Naive thymus-derived CD4-positive, alpha-beta T cell (primary cell): Measurements from ENCODE around the gene NDUFV3. TPM values are rescaled to one million over a fixed set of nuclear protein-coding genes. Genes with fewer than 3 reads are reported as not detected.

ENCODE experiments used
- ATAC-seq: fragments of 150-1000 bp; cut with Tn5 transposase; 2 replicates; pipeline ENCODE4 v1.10.0; 2021; ENCODE audit warnings: mild to moderate bottlenecking, moderate library complexity
- CTCF ChIA-PET: fragments of 350-600 bp; sonication (Branson Sonifier 250); formaldehyde crosslinking; loops from one replicate; lab custom pipeline; 2021; ENCODE audit warnings: antibody characterized with exemption; lab: Charles Lee
- POLR2A ChIA-PET: fragments of 350-600 bp; sonication (Branson Sonifier 250); formaldehyde crosslinking; loops from one replicate; lab custom pipeline; 2021; ENCODE audit warnings: antibody characterized with exemption, inconsistent platforms; lab: Charles Lee
- DNase-seq, 9 donors: peaks; one replicate each; pipeline versions ENCODE4 v3.0.0 to v3.0.0-alpha.2; 2020 to 2022; ENCODE audit warnings: mixed read lengths in 1 of 9
- H3K27ac ChIP-seq: one replicate; pipeline ENCODE4 v1.7.0; 2013; ENCODE audit warnings: mild to moderate bottlenecking, low read depth, low read length, moderate library complexity
- H3K27me3 ChIP-seq, 2 donors: one replicate each; pipeline ENCODE4 v1.7.0; 2013; ENCODE audit warnings: low read length in 2 of 2, mild to moderate bottlenecking in 2 of 2, moderate library complexity in 2 of 2; ENCODE audit not compliant: control insufficient read depth in 2 of 2, insufficient read depth in 2 of 2
- H3K36me3 ChIP-seq, 3 experiments: 1 replicate in 2 of 3; 2 replicates in 1 of 3; pipeline ENCODE4 v1.7.0; 2013; ENCODE audit warnings: low read length in 3 of 3, mild to moderate bottlenecking in 3 of 3, moderate library complexity in 1 of 3; ENCODE audit not compliant: insufficient read depth in 3 of 3, control insufficient read depth in 2 of 3
- H3K4me1 ChIP-seq, 2 donors: one replicate each; pipeline ENCODE4 v1.7.0; 2013; ENCODE audit warnings: low read length in 2 of 2, mild to moderate bottlenecking in 2 of 2, moderate library complexity in 1 of 2; ENCODE audit not compliant: control insufficient read depth in 2 of 2, insufficient read depth in 2 of 2
- H3K4me3 ChIP-seq: 2 replicates; pipeline ENCODE4 v1.7.0; 2013; ENCODE audit warnings: mild to moderate bottlenecking, low read length
- H3K9me3 ChIP-seq, 3 experiments: 1 replicate in 2 of 3; 2 replicates in 1 of 3; pipeline ENCODE4 v1.7.0; 2013; ENCODE audit warnings: low read length in 3 of 3; ENCODE audit not compliant: control insufficient read depth in 2 of 3
- H3K27ac Mint-ChIP-seq, 9 donors: one replicate each; pipeline ENCODE4 v1.8.0; 2020 to 2022; ENCODE audit warnings: mixed read lengths in 9 of 9, mild to moderate bottlenecking in 8 of 9, moderate library complexity in 5 of 9, inconsistent platforms in 2 of 9
- H3K27me3 Mint-ChIP-seq, 5 donors: one replicate each; pipeline ENCODE4 v1.8.0; 2021 to 2022; ENCODE audit warnings: mixed read lengths in 5 of 5, mild to moderate bottlenecking in 1 of 5
- H3K36me3 Mint-ChIP-seq, 5 donors: one replicate each; pipeline ENCODE4 v1.8.0; 2020 to 2022; ENCODE audit warnings: mixed read lengths in 5 of 5, mild to moderate bottlenecking in 3 of 5, inconsistent platforms in 1 of 5
- H3K4me1 Mint-ChIP-seq, 7 donors: one replicate each; pipeline ENCODE4 v1.8.0; 2020 to 2022; ENCODE audit warnings: mixed read lengths in 7 of 7, mild to moderate bottlenecking in 3 of 7, inconsistent platforms in 1 of 7
- H3K4me3 Mint-ChIP-seq, 10 donors: one replicate each; pipeline ENCODE4 v1.8.0; 2020 to 2022; ENCODE audit warnings: mild to moderate bottlenecking in 10 of 10, mixed read lengths in 10 of 10, moderate library complexity in 6 of 10, inconsistent platforms in 2 of 10
- H3K9me3 Mint-ChIP-seq, 11 donors: one replicate each; pipeline ENCODE4 v1.8.0; 2020 to 2022; ENCODE audit warnings: mixed read lengths in 11 of 11, mild to moderate bottlenecking in 4 of 11, inconsistent platforms in 1 of 11, moderate library complexity in 1 of 11
- intact Hi-C, 2 donors: fragments of 100-400 bp; cut with micrococcal nuclease; formaldehyde crosslinking; loops; one replicate each; pipeline ENCODE4 v1.15.1; 2023
- polyA plus RNA-seq, 2 donors: library from polyadenylated mRNA; unstranded; fragments of 300-500 nt; fragmentation: Illumina TruSeq; gene quantifications; one replicate each; pipeline ENCODE4 v1.2.3, GENCODE V29; 2021
- total RNA-seq, 6 experiments: library from RNA in 5 of 6; stranded (reverse) in 5 of 6; gene quantifications; 1 replicate in 5 of 6; 2 replicates in 1 of 6; pipeline ENCODE4 v1.2.3 and lab custom pipeline; 2021 to 2026

The NDUFV3 gene
- total and polyA plus RNA-seq, 7 experiments from 2014 or later, result 20.0 to 33.1 (median 28.4) TPM

DNA sequence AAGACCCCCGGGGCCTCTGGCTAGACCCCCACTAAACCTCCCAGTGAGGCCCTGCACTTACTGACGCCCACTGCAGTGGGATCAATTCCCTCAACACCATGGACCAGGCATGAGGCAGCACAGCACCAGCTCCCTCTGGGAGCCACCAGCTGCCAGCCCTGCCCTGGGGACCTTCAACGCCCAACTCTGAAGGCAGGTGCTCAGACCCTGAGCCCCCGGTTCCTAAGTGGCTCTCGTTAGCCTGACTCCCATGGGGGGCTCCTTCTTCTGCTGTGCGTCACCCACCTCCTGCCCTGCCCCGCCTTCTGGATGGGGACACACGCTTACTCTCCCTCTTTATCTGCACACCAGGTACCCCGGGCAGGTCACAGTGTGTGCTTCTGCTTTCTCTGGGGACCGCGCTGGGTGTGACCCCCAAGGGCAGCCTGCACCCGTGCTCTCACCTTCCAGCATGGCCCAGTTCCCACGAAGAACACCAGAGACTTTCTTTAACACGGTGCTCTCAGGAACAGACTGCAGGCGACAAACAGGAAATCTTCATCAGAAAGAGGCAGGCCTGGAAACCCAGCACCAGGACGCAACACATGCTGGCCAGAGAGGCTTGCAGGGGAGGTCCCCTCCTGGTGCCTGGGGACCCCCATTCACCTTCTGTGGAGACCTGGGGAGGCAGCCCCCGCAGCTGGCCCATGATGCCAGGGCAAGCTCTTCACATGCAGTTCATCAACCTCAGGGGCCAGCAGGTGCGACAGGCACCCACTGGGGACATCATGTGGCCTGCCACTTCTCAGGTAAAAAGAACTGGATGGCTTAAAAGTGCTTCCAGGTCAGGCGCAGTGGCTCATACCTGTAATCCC is 41.1 kb upstream of the NDUFV3 start:
- H3K4me1 ChIP-seq, result no peaks in the 10 kb centered on the region
- POLR2A ChIA-PET, result no interaction called here
- no peak for DNase-seq
- no peak overlapping the region for H3K4me3 ChIP-seq
- peaks cover 0 to 11% (median 5%) of the 10 kb centered on the region in 7 donors for H3K4me1 Mint-ChIP-seq
- H3K27ac Mint-ChIP-seq, result peak overlapping the region in 1 of 9 donors; percentile 86
- H3K36me3 ChIP-seq, result peaks cover 0 to 91% (median 27%) of the 10 kb centered on the region in 3 experiments
- H3K27me3 ChIP-seq, result no peaks in the 10 kb centered on the region
- H3K27me3 Mint-ChIP-seq, result no peaks in the 10 kb centered on the region
- H3K9me3 ChIP-seq, result no peaks in the 10 kb centered on the region
- intact Hi-C loops, result no loop called here
- no peak overlapping the region for H3K27ac ChIP-seq
- no peaks in the 10 kb centered on the region for H3K9me3 Mint-ChIP-seq
- no peak overlapping the region for H3K4me3 Mint-ChIP-seq
- CTCF ChIA-PET, result no interaction called here
- H3K36me3 Mint-ChIP-seq, result peaks cover 10 to 49% (median 26%) of the 10 kb centered on the region in 5 donors
- no peak for ATAC-seq

GRCh38 chr21:42852925-42853570 is 40.1 kb upstream of the NDUFV3 start:
- no peaks in the 10 kb centered on the region for H3K9me3 ChIP-seq
- no peaks in the 10 kb centered on the region for H3K27me3 ChIP-seq
- intact Hi-C loops, result no loop called here
- Mint-ChIP-seq H3K27ac (no peak overlapping the region), H3K9me3 (no peaks in the 10 kb centered on the region), H3K4me1 (peaks cover 0 to 17% (median 5%) of the 10 kb centered on the region in 7 donors), H3K27me3 (no peaks in the 10 kb centered on the region), H3K36me3 (peaks cover 15 to 54% (median 27%) of the 10 kb centered on the region in 5 donors), H3K4me3 (no peak overlapping the region)
- H3K36me3 ChIP-seq, result peaks cover 0 to 91% (median 27%) of the 10 kb centered on the region in 3 experiments
- ChIA-PET POLR2A (no interaction called here), CTCF (no interaction called here)
- ATAC-seq (no peak), DNase-seq (no peak)
- H3K4me3 ChIP-seq, result no peak overlapping the region
- no peak overlapping the region for H3K27ac ChIP-seq
- H3K4me1 ChIP-seq, result no peaks in the 10 kb centered on the region

DNA sequence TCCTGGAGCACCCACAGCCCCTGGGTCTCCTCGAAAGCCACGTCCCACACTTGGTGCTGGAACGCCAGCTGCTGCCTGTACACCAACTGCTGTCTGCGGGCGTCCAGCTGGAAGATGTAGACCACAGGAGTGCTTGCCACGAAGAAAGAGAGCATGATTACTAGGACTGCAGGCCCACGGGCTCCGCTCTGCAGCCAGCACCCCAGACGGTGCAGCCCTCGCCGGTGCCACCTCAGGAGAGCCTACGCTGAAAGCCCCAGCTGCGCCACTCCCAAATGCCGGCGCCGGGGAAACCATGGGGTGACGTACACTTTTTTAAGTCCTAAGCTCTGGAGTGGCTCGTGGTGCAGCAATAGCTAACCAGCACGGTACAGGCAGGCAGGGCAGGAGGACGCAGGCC is 39.5 kb upstream of the NDUFV3 start:
- H3K4me3 Mint-ChIP-seq, result no peak overlapping the region
- ChIA-PET POLR2A (no interaction called here), CTCF (no interaction called here)
- peaks cover 0 to 97% (median 28%) of the 10 kb centered on the region in 3 experiments for H3K36me3 ChIP-seq
- intact Hi-C loops, result no loop called here
- H3K9me3 Mint-ChIP-seq, result no peaks in the 10 kb centered on the region
- no peak overlapping the region for H3K27ac ChIP-seq
- H3K27me3 ChIP-seq, result no peaks in the 10 kb centered on the region
- H3K9me3 ChIP-seq, result no peaks in the 10 kb centered on the region
- no peaks in the 10 kb centered on the region for H3K27me3 Mint-ChIP-seq
- no peaks in the 10 kb centered on the region for H3K4me1 ChIP-seq
- peaks cover 15 to 55% (median 29%) of the 10 kb centered on the region in 5 donors for H3K36me3 Mint-ChIP-seq
- DNase-seq (no peak), ATAC-seq (no peak)
- no peak overlapping the region for H3K27ac Mint-ChIP-seq
- H3K4me3 ChIP-seq, result no peak overlapping the region
- peaks cover 0 to 20% (median 5%) of the 10 kb centered on the region in 7 donors for H3K4me1 Mint-ChIP-seq

DNA sequence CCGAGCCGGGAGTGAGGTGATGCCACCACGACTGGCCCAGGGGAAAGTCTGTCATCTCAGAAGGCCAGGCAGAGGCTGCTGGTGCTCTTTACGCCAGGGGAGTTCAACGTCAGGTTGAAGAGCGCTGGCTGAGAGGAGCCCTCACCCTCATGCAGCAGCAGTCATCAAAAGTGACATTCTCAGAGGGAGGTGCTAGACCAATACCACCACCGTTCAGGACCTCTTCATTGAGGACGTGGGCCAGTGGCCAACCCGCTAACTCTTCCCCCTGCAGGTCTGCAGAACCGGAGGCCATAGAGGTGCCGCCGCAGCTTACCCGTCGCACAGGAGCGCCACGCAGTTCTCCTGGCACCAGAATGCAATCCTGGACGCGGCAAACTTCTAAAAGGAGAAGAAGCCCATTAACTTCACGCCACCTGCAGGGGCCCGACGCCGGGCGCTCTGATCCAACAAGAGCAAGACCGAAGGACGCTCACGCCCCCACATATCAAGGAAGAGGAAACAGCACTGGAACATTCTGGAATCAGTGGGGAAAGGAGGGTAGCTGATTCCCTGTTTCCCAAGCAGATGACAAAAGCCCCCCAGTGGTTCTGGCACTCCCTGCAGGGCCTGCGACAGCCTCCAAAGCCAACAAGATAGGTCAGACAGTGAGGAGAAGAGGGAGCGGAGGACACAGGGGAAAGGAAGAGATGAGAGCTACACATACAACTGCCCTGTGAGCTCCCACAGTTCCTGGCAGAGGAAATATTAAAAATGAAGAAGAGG is 38.7 kb upstream of the NDUFV3 start:
- CTCF ChIA-PET, result no interaction called here
- Histone ChIP-seq H3K4me1 (no peaks in the 10 kb centered on the region), H3K27me3 (no peaks in the 10 kb centered on the region), H3K36me3 (peaks cover 0 to 99% (median 28%) of the 10 kb centered on the region in 3 experiments), H3K27ac (no peak overlapping the region), H3K4me3 (no peak overlapping the region), H3K9me3 (no peaks in the 10 kb centered on the region)
- Mint-ChIP-seq H3K4me1 (peaks cover 0 to 18% (median 4%) of the 10 kb centered on the region in 7 donors), H3K9me3 (no peaks in the 10 kb centered on the region), H3K4me3 (no peak overlapping the region), H3K27me3 (no peaks in the 10 kb centered on the region), H3K27ac (no peak overlapping the region), H3K36me3 (peaks cover 8 to 52% (median 24%) of the 10 kb centered on the region in 5 donors)
- ATAC-seq, result no peak
- intact Hi-C loops, result no loop called here
- no peak for DNase-seq
- POLR2A ChIA-PET, result no interaction called here

DNA sequence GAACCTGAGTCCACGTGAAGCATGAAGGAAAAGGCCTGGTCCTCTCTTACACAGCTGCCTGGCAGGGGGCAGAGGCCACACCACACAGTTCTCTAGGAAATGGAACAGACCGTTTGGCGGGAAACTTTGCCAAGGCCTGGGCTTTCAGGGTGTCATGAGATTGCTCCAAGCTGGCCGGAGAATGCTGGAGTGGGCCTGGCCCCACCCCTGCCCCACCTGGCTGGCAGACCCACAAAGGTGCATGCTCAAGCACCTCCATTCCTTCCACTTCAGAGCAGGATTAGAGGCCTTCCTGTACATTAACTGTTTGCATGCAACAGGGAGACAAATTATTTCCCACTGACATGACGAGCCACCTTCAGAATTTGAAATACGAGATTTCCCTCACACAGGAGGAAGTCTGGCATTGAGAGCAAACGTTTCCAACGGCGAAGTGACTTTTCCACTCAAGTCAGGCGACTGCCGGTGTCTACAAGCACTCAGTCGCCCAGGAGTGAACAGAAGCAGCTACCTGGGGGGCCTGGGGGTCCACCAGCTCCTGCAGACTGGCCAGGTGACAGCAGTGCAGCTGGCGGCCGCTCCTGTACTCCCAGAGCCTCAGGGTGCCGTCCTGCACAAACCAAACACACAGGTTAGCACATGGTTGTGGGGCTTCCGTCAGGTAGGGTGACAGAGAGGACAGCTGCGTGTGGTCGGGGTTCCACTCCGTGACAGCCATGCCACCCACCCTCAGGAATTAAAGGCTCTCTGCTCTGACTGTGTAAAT is 37.8 kb upstream of the NDUFV3 start:
- no peak overlapping the region for H3K4me3 Mint-ChIP-seq
- H3K36me3 Mint-ChIP-seq, result peaks cover 7 to 48% (median 17%) of the 10 kb centered on the region in 5 donors
- intact Hi-C loops, result no loop called here
- DNase-seq (no peak), ATAC-seq (no peak)
- no peaks in the 10 kb centered on the region for H3K9me3 Mint-ChIP-seq
- Histone ChIP-seq H3K4me1 (no peaks in the 10 kb centered on the region), H3K36me3 (peaks cover 0 to 99% (median 28%) of the 10 kb centered on the region in 3 experiments), H3K4me3 (no peak overlapping the region), H3K9me3 (no peaks in the 10 kb centered on the region), H3K27me3 (no peaks in the 10 kb centered on the region), H3K27ac (no peak overlapping the region)
- H3K4me1 Mint-ChIP-seq, result peaks cover 0 to 17% (median 4%) of the 10 kb centered on the region in 7 donors
- H3K27me3 Mint-ChIP-seq, result no peaks in the 10 kb centered on the region
- ChIA-PET POLR2A (interaction anchor here (0.6 kb wide), 1 partner anchor 58 kb away, joined by 3 read pairs; no protein-coding TSS in a partner anchor), CTCF (no interaction called here)
- H3K27ac Mint-ChIP-seq, result no peak overlapping the region

GRCh38 chr21:42855937-42856335 is 37.2 kb upstream of the NDUFV3 start:
- Mint-ChIP-seq H3K27ac (no peak overlapping the region), H3K9me3 (no peaks in the 10 kb centered on the region), H3K4me3 (no peak overlapping the region), H3K27me3 (no peaks in the 10 kb centered on the region), H3K4me1 (peaks cover 0 to 17% (median 4%) of the 10 kb centered on the region in 7 donors), H3K36me3 (peaks cover 7 to 48% (median 17%) of the 10 kb centered on the region in 5 donors)
- intact Hi-C loops, result no loop called here
- H3K27ac ChIP-seq, result no peak overlapping the region
- H3K4me1 ChIP-seq, result no peaks in the 10 kb centered on the region
- peaks cover 0 to 97% (median 28%) of the 10 kb centered on the region in 3 experiments for H3K36me3 ChIP-seq
- no peaks in the 10 kb centered on the region for H3K27me3 ChIP-seq
- H3K4me3 ChIP-seq, result no peak overlapping the region
- H3K9me3 ChIP-seq, result no peaks in the 10 kb centered on the region
- POLR2A ChIA-PET, result no interaction called here
- CTCF ChIA-PET, result no interaction called here
- DNase-seq (no peak), ATAC-seq (no peak)
